HUES48 (cell line): ENCODE results near the gene EDDM13.

Source experiments
- H3K27ac ChIP-seq: one replicate; pipeline ENCODE4 v1.7.0; 2013; ENCODE audit warnings: low read depth, low read length, inconsistent platforms
- H3K27me3 ChIP-seq: 2 replicates; pipeline ENCODE4 v1.6.1; 2013; ENCODE audit warnings: mild to moderate bottlenecking, low read length; ENCODE audit not compliant: control insufficient read depth, insufficient read depth
- H3K36me3 ChIP-seq: 2 replicates; pipeline ENCODE4 v1.6.1; 2013; ENCODE audit warnings: low read length; ENCODE audit not compliant: control insufficient read depth, insufficient read depth
- H3K4me1 ChIP-seq: 2 replicates; pipeline ENCODE4 v1.6.1; 2013; ENCODE audit warnings: mild to moderate bottlenecking, low read length; ENCODE audit not compliant: control insufficient read depth, insufficient read depth
- H3K4me3 ChIP-seq: 2 replicates; pipeline ENCODE4 v1.5.1; 2013; ENCODE audit warnings: mild to moderate bottlenecking, low read depth, low read length
- H3K9ac ChIP-seq: 2 replicates; pipeline ENCODE4 v1.6.1; 2013; ENCODE audit warnings: mild to moderate bottlenecking, low read depth, low read length, moderate library complexity
- H3K9me3 ChIP-seq: 2 replicates; pipeline ENCODE4 v1.6.1; 2013; ENCODE audit warnings: low read length; ENCODE audit not compliant: control insufficient read depth, insufficient read depth

The EDDM13 gene

GRCh38 chr19:56263319-56263718 lies 9.2 kb upstream of the EDDM13 start:
- Histone ChIP-seq H3K27me3 (no peaks in the 10 kb centered on the region), H3K9me3 (no peaks in the 10 kb centered on the region), H3K4me1 (no peaks in the 10 kb centered on the region), H3K4me3 (no peak overlapping the region), H3K9ac (no peak overlapping the region), H3K27ac (no peak overlapping the region), H3K36me3 (no peaks in the 10 kb centered on the region)

- no peak overlapping the region for H3K27ac ChIP-seq
- no peaks in the 10 kb centered on the region for H3K27me3 ChIP-seq
- H3K9ac ChIP-seq, result no peak overlapping the region
- H3K9me3 ChIP-seq, result no peaks in the 10 kb centered on the region
- H3K4me3 ChIP-seq, result no peak overlapping the region
- H3K36me3 ChIP-seq, result no peaks in the 10 kb centered on the region
- no peaks in the 10 kb centered on the region for H3K4me1 ChIP-seq
Observed at GRCh38 chr19:56266051-56266450, 6.5 kb upstream of the EDDM13 start.

DNA sequence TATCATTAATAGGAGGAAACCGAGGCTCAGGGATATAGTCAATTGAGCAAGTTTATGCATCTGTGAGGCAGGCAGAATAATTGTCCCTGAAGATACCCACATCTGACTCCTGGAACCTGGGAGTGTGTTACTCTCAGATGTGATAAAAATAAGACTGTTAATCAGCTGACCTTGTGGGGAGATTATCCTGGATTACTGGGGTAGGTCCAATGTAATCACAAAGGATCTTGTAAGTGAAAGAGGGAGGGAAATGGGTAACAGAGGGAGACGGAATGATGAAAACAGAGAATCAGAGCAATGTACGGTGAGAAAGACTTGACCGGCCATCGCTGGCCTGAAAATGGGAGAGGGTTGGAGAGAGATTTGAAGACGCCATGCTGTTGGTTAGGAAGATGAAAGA lies 3.2 kb upstream of the EDDM13 start:
- Histone ChIP-seq H3K9ac (no peak overlapping the region), H3K27ac (no peak overlapping the region), H3K9me3 (no peaks in the 10 kb centered on the region), H3K36me3 (no peaks in the 10 kb centered on the region), H3K4me3 (no peak overlapping the region), H3K27me3 (no peaks in the 10 kb centered on the region), H3K4me1 (no peaks in the 10 kb centered on the region)

- no peak overlapping the region for H3K27ac ChIP-seq
- H3K4me3 ChIP-seq, result no peak overlapping the region
- H3K27me3 ChIP-seq, result no peaks in the 10 kb centered on the region
- no peaks in the 10 kb centered on the region for H3K4me1 ChIP-seq
- no peaks in the 10 kb centered on the region for H3K36me3 ChIP-seq
- H3K9me3 ChIP-seq, result no peaks in the 10 kb centered on the region
- H3K9ac ChIP-seq, result no peak overlapping the region
Observed at GRCh38 chr19:56270676-56271075, 1.9 kb upstream of the EDDM13 start.

DNA sequence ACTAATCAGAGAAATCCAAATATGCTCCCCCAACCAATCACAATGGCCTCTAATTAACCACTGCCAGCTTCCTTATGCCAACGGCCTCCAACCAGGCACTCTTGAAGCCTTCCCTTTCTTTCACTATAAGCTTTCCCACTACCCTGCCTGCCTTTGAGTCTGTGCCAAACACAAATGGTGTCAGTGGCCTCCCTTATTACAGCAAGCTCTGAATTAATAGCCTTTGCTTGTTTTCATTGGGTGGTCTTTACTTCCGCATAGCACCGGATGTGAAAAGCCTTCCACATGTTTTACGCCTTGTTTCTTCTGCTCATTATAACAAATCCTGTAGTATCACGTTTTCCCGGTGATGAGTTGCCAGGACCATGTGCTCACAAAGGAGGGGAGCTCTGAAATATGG lies 1.4 kb upstream of the EDDM13 start:
- Histone ChIP-seq H3K9me3 (no peaks in the 10 kb centered on the region), H3K4me3 (no peak overlapping the region), H3K27me3 (no peaks in the 10 kb centered on the region), H3K4me1 (no peaks in the 10 kb centered on the region), H3K36me3 (no peaks in the 10 kb centered on the region), H3K27ac (no peak overlapping the region), H3K9ac (no peak overlapping the region)

DNA sequence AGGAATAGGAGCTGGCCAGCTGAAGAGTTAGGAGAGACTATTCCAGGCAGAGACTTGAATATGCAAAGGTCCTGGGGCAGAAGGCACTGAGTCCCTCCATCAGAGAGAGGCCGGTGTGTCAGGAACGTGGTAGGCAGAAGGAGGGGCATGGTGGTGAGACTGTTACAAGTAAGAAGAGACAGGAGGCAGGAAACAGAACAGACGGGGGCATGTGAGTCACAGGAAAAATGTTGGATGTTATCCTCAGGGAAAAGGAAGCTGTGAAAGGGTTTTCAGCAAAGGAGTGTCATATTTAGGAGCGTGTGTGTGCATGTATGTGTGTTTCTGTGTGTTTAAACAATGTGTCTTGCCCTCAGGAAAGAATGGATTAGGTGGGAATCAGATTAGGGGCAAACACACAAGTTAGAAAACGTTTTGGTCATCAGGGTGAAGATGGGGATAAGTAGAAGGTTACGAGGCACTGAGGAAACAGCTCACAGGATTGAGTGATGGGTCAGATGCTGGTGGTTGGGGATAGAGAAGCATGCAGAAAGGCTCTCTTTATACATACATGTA lies 1.1 kb downstream of the EDDM13 start:
- H3K27me3 ChIP-seq, result no peaks in the 10 kb centered on the region
- H3K9me3 ChIP-seq, result no peaks in the 10 kb centered on the region; the same call in 1 of the 2 replicates
- no peaks in the 10 kb centered on the region for H3K4me1 ChIP-seq
- H3K9ac ChIP-seq, result no peak overlapping the region
- no peaks in the 10 kb centered on the region; the same call in 1 of the 2 replicates for H3K36me3 ChIP-seq
- no peak overlapping the region for H3K4me3 ChIP-seq
- no peak overlapping the region for H3K27ac ChIP-seq

GRCh38 chr19:56282809-56283208 lies 10.3 kb downstream of the EDDM13 start:
- no peaks in the 10 kb centered on the region for H3K4me1 ChIP-seq
- no peaks in the 10 kb centered on the region for H3K27me3 ChIP-seq
- H3K9me3 ChIP-seq, result no peaks in the 10 kb centered on the region
- no peak overlapping the region for H3K27ac ChIP-seq
- no peak overlapping the region for H3K9ac ChIP-seq
- H3K4me3 ChIP-seq, result no peak overlapping the region
- H3K36me3 ChIP-seq, result no peaks in the 10 kb centered on the region

DNA sequence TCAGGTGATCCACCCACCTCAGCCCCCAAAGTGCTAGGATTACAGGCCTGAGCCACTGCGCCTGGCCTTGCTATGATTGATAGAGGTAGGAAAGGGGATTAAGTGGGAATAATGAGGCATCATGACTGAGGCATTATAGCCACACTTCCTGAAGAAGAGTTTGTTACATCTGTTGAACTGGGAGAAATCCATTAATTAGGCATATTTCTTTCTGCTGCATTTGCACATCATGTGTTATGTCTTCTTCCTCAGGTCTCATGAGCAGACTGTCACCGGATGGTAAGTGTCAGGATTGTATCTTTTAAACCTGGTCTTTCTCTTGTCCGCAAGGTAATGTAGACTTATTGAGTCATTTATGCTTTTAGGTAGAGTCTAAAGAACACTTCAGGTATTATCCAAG lies 12.2 kb downstream of the EDDM13 start:
- no peaks in the 10 kb centered on the region for H3K36me3 ChIP-seq
- H3K9ac ChIP-seq, result no peak overlapping the region
- no peaks in the 10 kb centered on the region for H3K4me1 ChIP-seq
- no peak overlapping the region for H3K4me3 ChIP-seq
- H3K9me3 ChIP-seq, result 0 out of 2 replicates have a peak, but pooled peaks cover 2% of the 10 kb centered on the region
- no peaks in the 10 kb centered on the region for H3K27me3 ChIP-seq
- H3K27ac ChIP-seq, result no peak overlapping the region

DNA sequence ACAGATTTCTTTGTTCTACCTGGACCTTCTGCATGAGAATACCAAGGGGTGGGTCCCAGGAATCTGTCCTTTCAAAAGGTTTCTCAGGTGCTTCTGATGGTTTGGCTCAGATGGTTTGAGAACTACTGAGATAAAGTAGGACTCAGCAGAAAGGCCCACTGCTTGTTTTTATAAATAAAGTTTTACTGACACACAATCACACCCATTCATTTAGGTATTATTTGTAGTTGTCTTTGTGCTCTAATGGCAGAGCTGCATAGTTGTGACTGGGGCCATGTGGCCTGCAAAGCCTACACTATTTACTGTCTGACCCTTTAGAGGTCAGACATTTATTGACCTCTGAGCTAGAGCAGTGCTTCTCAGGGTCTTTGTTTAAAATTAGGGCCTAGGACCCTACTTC lies 17.6 kb downstream of the EDDM13 start:
- Histone ChIP-seq H3K9me3 (0 out of 2 replicates have a peak, but pooled peaks cover 2% of the 10 kb centered on the region), H3K4me1 (no peaks in the 10 kb centered on the region), H3K27ac (no peak overlapping the region), H3K27me3 (no peaks in the 10 kb centered on the region), H3K4me3 (no peak overlapping the region), H3K36me3 (no peaks in the 10 kb centered on the region), H3K9ac (no peak overlapping the region)

DNA sequence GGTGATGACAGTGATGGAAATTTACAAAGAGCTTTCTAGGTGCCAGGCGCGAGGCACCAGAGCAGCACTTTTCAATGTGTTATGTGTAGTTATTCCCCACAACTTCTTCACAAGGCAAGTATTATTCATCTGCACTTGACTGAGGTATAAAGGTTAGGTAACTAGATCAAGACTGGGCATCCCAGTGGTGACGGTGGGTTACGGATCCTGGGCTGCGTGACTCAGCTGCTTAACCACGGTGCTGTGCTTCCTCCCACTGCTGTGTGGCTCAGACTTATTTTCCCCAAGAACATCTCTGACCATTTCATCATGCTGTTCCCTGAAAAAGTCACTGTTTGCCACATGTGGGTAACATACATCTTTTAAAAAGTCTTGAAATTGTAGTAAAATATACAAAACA lies 19.3 kb downstream of the EDDM13 start:
- no peaks in the 10 kb centered on the region for H3K4me1 ChIP-seq
- H3K9ac ChIP-seq, result no peak overlapping the region
- no peak overlapping the region for H3K4me3 ChIP-seq
- H3K9me3 ChIP-seq, result 0 out of 2 replicates have a peak, but pooled peaks cover 2% of the 10 kb centered on the region
- no peaks in the 10 kb centered on the region; the same call in 1 of the 2 replicates for H3K36me3 ChIP-seq
- H3K27me3 ChIP-seq, result no peaks in the 10 kb centered on the region
- no peak overlapping the region for H3K27ac ChIP-seq

GRCh38 chr19:56294549-56294948 lies 22.0 kb downstream of the EDDM13 start:
- Histone ChIP-seq H3K27me3 (no peaks in the 10 kb centered on the region), H3K4me3 (no peak overlapping the region), H3K27ac (no peak overlapping the region), H3K4me1 (no peaks in the 10 kb centered on the region), H3K36me3 (no peaks in the 10 kb centered on the region; the same call in 1 of the 2 replicates), H3K9me3 (0 out of 2 replicates have a peak, but pooled peaks cover 2% of the 10 kb centered on the region), H3K9ac (no peak overlapping the region)
